ENCODE measurements around the gene GPATCH2L.

Gene GPATCH2L

GRCh38 chr14:76151398-76152332 is at the start of gene GPATCH2L:
Gene GPATCH2L, plus strand, starts transcription at chr14:76151922. Its CDS starts 2,442 bp downstream, at chr14:76154364.
- DNase-seq (ENCODE audit: low read depth in 2 of 2), result peak; percentile 97 to 98

- no peak for DNase-seq (ENCODE audit: low read depth in 2 of 2)
These were observed 46.8 kb upstream of the GPATCH2L start for GRCh38 chr14:76104802-76105355.

GRCh38 chr14:76106188-76106587 is 45.5 kb upstream of the GPATCH2L start:
- no peak for DNase-seq (ENCODE audit: low read depth in 2 of 2)

- DNase-seq (ENCODE audit: low read depth in 2 of 2), result no peak
These were observed 42.4 kb upstream of the GPATCH2L start for GRCh38 chr14:76109087-76109880.

- DNase-seq (ENCODE audit: low read depth in 2 of 2), result no peak
These were observed 38.7 kb upstream of the GPATCH2L start for GRCh38 chr14:76112889-76113624.

- no peak for DNase-seq (ENCODE audit: low read depth in 2 of 2)
These were observed 38.0 kb upstream of the GPATCH2L start for GRCh38 chr14:76113691-76114090.

GRCh38 chr14:76115010-76115422 is 36.7 kb upstream of the GPATCH2L start:
- DNase-seq (ENCODE audit: low read depth in 2 of 2), result no peak

GRCh38 chr14:76117789-76118484 is 33.8 kb upstream of the GPATCH2L start:
- no peak for DNase-seq (ENCODE audit: low read depth in 2 of 2)

- no peak for DNase-seq (ENCODE audit: low read depth in 2 of 2)
These were observed 33.1 kb upstream of the GPATCH2L start for GRCh38 chr14:76118594-76118993.

- no peak for DNase-seq (ENCODE audit: low read depth in 2 of 2)
These were observed 30.5 kb upstream of the GPATCH2L start for GRCh38 chr14:76121089-76121748.

- no peak for DNase-seq (ENCODE audit: low read depth in 2 of 2)
These were observed 28.1 kb upstream of the GPATCH2L start for GRCh38 chr14:76123426-76124225.

- DNase-seq (ENCODE audit: low read depth in 2 of 2), result no peak
These were observed 26.2 kb upstream of the GPATCH2L start for GRCh38 chr14:76125511-76125910.

- no peak for DNase-seq (ENCODE audit: low read depth in 2 of 2)
These were observed 25.6 kb upstream of the GPATCH2L start for GRCh38 chr14:76126076-76126475.

- DNase-seq (ENCODE audit: low read depth in 2 of 2), result no peak
These were observed 21.7 kb upstream of the GPATCH2L start for GRCh38 chr14:76129851-76130576.

GRCh38 chr14:76131071-76131965 is 20.4 kb upstream of the GPATCH2L start:
- DNase-seq (ENCODE audit: low read depth in 2 of 2), result no peak

GRCh38 chr14:76133103-76133502 is 18.6 kb upstream of the GPATCH2L start:
- no peak for DNase-seq (ENCODE audit: low read depth in 2 of 2)

- DNase-seq (ENCODE audit: low read depth in 2 of 2), result no peak
These were observed 17.5 kb upstream of the GPATCH2L start for GRCh38 chr14:76134231-76134630.

GRCh38 chr14:76135722-76136121 is 16.0 kb upstream of the GPATCH2L start:
- no peak for DNase-seq (ENCODE audit: low read depth in 2 of 2)
